AG04449 (cell line): ENCODE results near the gene ELFN2.

Experiments used
- CTCF ChIA-PET: fragments of 350-600 bp; formaldehyde crosslinking; extraction: SDS; loops from one replicate; lab custom pipeline; 2021; ENCODE audit warnings: antibody characterized with exemption; lab: Yijun Ruan, JAX
- POLR2A ChIA-PET: fragments of 400-600, 350-600 bp; formaldehyde crosslinking; extraction: SDS; loops from one replicate; lab custom pipeline; 2020; ENCODE audit warnings: antibody characterized with exemption, inconsistent platforms; lab: Yijun Ruan, JAX
- DNase-seq: peaks from one replicate; pipeline ENCODE4 v3.0.0-alpha.2; 2010; ENCODE audit warnings: low read depth, low spot score
- H3K4me3 ChIP-seq: 2 replicates; pipeline ENCODE4 v1.5.1; 2011; ENCODE audit warnings: low read depth, mild to moderate bottlenecking, control low read depth, low read length
- TF ChIP-seq, protein P1 (sequence below): IDR thresholded peaks from one replicate; pipeline ENCODE4 v1.5.1; 2011; ENCODE audit warnings: mild to moderate bottlenecking, moderate library complexity, low read length, control low read depth, inconsistent platforms; ENCODE audit not compliant: insufficient read depth; ENCODE audit errors: missing control alignments

ELFN2 gene

DNA sequence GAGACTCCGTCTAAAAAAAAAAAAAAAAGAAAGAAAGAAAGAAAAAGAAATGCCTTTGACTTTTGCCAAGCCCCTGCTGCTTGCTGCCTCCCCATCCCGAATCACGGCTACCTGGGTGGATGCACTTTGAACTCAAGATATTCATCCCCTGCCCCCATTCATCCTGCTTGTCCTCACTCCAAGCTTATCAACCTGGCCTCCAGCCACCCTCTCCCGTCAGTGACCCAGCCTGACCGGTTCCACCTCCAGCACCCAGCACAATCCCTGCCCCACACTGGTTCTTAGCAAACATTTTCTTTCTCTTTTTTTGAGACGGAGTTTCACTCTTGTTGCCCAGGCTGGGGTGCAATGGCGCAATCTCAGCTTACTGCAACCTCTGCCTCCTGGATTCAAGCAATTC lies 100.6 kb downstream of the ELFN2 start:
- TF ChIP-seq, protein P1, sequence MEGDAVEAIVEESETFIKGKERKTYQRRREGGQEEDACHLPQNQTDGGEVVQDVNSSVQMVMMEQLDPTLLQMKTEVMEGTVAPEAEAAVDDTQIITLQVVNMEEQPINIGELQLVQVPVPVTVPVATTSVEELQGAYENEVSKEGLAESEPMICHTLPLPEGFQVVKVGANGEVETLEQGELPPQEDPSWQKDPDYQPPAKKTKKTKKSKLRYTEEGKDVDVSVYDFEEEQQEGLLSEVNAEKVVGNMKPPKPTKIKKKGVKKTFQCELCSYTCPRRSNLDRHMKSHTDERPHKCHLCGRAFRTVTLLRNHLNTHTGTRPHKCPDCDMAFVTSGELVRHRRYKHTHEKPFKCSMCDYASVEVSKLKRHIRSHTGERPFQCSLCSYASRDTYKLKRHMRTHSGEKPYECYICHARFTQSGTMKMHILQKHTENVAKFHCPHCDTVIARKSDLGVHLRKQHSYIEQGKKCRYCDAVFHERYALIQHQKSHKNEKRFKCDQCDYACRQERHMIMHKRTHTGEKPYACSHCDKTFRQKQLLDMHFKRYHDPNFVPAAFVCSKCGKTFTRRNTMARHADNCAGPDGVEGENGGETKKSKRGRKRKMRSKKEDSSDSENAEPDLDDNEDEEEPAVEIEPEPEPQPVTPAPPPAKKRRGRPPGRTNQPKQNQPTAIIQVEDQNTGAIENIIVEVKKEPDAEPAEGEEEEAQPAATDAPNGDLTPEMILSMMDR, result no peak
- ChIA-PET POLR2A (no interaction called here), CTCF (interaction anchor here (1.0 to 17.7 kb wide), 2 partner anchors 10 to 130 kb away, joined by 6 to 559 read pairs; no protein-coding TSS in a partner anchor)
- DNase-seq, result no peak
- H3K4me3 ChIP-seq, result no peak overlapping the region

DNA sequence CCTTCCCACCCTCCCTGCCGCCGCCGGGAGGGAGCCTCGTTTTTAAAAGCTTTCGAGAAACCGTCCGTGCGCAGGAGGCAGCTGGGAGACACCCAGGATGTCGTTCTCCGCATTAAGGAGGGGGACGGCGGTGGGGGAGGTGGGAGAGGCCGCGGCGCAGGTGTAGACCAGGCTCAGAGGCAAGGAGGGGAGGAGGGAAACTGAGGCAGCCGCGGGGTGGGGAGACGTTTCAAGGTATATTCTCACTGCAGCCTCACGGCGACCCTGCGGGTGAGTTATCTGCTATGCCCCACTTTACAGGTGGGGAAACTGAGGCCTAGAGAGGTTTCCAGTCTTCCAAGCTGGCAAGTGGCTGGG lies 102.3 kb downstream of the ELFN2 start:
- ChIA-PET POLR2A (no interaction called here), CTCF (interaction anchor here (0.9 to 17.7 kb wide), 7 partner anchors 9 to 148 kb away, joined by 3 to 559 read pairs (median 3); no protein-coding TSS in a partner anchor)
- DNase-seq, result no peak
- TF ChIP-seq, protein P1, result no peak
- H3K4me3 ChIP-seq, result no peak overlapping the region; the same call in 1 of the 2 replicates

DNA sequence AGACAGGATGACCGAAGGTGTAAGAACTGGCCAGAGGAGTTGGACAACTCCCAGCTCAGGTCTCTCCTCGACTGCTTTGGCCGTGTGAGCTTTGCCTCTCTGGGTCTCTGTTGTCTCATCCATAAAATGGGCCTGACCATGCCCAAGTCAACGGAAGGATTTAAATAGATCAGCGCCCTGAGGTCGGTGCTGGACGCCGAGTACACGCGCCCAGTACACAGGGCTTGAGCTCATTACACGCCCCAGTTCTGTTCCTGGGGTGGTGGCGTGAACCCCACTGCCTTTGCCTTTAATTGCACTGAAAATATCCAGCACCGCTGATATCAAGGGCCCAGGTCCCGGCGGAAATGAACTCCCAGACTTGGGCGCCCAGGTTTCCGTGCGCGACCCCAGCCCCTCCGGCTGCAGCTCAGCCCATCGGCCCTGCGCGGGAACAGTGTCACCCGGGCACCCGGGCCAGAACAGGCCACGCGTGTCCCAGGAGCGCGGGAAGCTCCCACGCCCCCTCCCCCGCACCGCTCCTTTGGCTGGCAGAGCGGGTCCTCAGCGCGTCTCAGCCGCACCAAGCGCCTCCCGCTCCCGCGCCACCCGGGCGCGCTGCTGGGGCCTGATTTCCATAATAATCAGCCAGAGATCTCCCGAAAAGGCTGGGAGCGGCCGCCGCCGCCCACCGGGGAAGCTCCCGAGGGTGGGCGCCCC lies 102.8 kb downstream of the ELFN2 start:
- no peak for DNase-seq
- ChIA-PET POLR2A (no interaction called here), CTCF (interaction anchor here (0.8 to 17.7 kb wide), 9 partner anchors 8 to 268 kb away, joined by 3 to 559 read pairs (median 4); no protein-coding TSS in a partner anchor)
- TF ChIP-seq, protein P1, result no peak
- no peak overlapping the region; the same call in 1 of the 2 replicates for H3K4me3 ChIP-seq

DNA sequence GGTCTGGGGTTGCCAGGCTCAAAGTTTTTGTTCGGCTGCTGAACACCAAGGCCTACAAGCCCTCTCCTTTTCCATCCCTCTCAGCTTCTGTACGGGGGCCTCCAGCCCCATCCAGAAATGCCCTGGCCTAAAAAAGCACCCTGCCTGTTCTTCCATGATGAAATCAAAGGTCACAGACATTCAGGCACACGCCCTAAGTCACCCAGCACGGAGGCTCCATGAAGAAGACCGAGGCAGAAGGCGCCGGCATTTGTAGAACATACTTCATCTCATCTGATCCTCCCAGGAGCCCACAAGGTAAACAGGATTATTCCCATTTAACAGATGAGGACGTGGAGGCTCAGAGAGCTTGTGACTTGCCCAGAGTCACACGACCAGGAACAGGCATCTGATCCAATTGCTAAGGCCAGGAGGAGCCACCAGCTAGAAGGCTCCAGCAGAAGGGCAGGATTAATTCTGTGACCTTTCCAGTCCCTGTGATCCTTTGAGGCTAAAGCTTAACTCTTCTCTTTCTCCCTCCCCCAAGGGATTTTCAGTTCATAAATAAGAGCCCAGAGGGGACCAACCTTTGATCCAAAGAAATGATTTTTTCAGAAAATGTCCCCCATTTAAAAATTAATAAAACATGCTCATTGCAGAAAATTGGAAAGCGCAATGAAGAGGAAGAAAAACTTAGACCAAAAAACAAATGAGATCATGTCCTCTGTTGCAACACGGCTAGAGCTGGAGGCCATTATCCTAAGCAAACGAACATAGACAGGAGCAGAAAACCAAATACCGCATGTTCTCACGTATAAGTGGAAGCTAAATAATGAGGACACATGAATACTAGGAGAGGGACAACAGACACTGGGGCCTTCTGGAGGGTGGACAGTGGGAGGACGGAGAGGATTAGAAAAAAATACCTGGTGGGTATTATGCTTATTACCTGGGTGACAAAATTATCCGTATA lies 106.3 kb downstream of the ELFN2 start:
- TF ChIP-seq, protein P1, result no peak
- H3K4me3 ChIP-seq, result no peak overlapping the region
- CTCF ChIA-PET, result interaction anchor here (1.0 to 17.7 kb wide), 8 partner anchors 10 to 271 kb away, joined by 3 to 559 read pairs (median 5); no protein-coding TSS in a partner anchor
- POLR2A ChIA-PET, result no interaction called here
- DNase-seq, result no peak

DNA sequence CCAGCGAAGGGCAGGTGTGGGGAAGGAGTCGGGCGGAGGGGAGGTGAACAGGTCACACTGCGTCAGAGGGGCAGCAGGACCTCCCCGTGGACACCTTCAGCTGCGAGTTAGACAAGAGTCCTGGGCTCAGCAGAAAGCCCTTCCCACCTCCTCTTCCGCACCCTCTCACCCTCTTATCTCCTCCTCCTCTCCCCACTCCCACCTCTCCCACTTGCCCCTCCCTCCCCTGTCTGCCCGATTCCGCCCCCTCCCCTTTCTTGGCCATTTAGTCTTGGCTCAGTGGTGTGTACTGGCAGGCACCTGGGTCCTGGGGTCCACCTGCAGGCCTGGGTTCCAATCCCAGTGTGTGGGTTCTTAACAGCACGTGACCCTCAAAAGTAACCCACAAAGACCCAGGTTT lies 107.8 kb downstream of the ELFN2 start:
- CTCF ChIA-PET, result interaction anchor here (0.7 to 17.7 kb wide), 4 partner anchors 60 to 153 kb away, joined by 3 to 559 read pairs (median 54); partner anchors contain the start of gene ELFN2

More for the DNA sequence above, 107.8 kb downstream of the ELFN2 start:
- TF ChIP-seq, protein P1, result no peak
- POLR2A ChIA-PET, result no interaction called here
- DNase-seq, result no peak
- no peak overlapping the region for H3K4me3 ChIP-seq
